ENCODE results near the gene BIRC3. TPM values are rescaled to one million over a fixed set of nuclear protein-coding genes. Genes with fewer than 3 reads are reported as not detected.

Gene BIRC3
- 11.6 and 13.6 TPM in 2 replicates for total RNA-seq
- polyA plus RNA-seq = 11.5 and 13.7 TPM in 2 replicates

DNA sequence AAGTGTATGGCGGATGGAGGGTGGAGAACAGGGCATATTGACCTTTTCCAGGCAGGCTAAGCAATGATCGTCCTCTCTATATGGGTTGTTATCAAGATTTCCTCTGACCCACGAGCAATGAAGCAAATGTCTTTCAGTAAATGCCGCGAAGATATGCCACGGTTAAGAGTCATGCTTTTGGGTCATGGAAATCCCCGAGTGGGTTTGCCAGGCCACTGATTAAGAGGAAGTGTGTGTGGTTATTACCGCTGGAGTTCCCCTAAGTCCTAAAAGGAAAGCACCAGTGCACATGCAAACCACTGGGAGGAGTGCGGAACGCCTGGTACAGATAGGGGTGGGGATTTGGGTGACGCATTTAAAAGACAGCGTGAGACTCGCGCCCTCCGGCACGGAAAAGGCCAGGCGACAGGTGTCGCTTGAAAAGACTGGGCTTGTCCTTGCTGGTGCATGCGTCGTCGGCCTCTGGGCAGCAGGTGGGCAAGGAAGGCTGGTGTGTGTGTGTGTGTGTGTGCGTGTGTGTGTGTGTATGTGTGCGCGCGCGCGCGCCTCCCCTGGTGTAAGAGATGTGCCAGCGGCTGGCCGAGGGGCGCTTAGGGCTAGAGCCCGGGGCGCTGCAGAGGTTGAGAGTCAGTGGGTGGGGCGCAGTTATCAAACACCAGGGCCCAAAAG is at the start of gene BIRC3:
TSS of gene BIRC3 (plus strand) at position 386 of the 669 bp plus-strand sequence. CDS start 7,026 bp downstream, outside the sequence.
- no peaks in the 10 kb centered on the region for H3K79me2 ChIP-seq
- 20% methylated on average over 34 of the region's 34 CpGs for WGBS (ENCODE audit: low lambda C conversion rate, missing lambda C conversion rate)
- H2AFZ ChIP-seq = peak within 1 kb of the TSS; percentile 59
- H3K4me1 ChIP-seq (ENCODE audit: insufficient read depth) = peaks cover 16% of the 10 kb centered on the region
- peak within 1 kb of the TSS; percentile 62 for H3K27ac ChIP-seq
- no peaks in the 10 kb centered on the region for H3K9me2 ChIP-seq (replicated peaks; ENCODE audit: insufficient read depth)
- H3K27me3 ChIP-seq = no peaks in the 10 kb centered on the region
- peak within 1 kb of the TSS; percentile 2 for H3K4me3 ChIP-seq
- TF ChIP-seq, protein P1, sequence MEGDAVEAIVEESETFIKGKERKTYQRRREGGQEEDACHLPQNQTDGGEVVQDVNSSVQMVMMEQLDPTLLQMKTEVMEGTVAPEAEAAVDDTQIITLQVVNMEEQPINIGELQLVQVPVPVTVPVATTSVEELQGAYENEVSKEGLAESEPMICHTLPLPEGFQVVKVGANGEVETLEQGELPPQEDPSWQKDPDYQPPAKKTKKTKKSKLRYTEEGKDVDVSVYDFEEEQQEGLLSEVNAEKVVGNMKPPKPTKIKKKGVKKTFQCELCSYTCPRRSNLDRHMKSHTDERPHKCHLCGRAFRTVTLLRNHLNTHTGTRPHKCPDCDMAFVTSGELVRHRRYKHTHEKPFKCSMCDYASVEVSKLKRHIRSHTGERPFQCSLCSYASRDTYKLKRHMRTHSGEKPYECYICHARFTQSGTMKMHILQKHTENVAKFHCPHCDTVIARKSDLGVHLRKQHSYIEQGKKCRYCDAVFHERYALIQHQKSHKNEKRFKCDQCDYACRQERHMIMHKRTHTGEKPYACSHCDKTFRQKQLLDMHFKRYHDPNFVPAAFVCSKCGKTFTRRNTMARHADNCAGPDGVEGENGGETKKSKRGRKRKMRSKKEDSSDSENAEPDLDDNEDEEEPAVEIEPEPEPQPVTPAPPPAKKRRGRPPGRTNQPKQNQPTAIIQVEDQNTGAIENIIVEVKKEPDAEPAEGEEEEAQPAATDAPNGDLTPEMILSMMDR (IDR thresholded peaks at IDR 0.05; ENCODE audit: poor library complexity) = peak; percentile 21
- no peak for TF ChIP-seq EZH2phosphoT487 (IDR thresholded peaks at IDR 0.05; ENCODE audit: low read depth, severe bottlenecking, unreplicated experiment)
- no peaks in the 10 kb centered on the region for H3K36me3 ChIP-seq (replicated peaks; ENCODE audit: insufficient read depth, low read depth)
- no peaks in the 10 kb centered on the region for H4K20me1 ChIP-seq (ENCODE audit: insufficient read depth, poor library complexity, severe bottlenecking)
- DNase-seq (ENCODE audit: low spot score) = peak; percentile 89
- no peaks in the 10 kb centered on the region for H3K9me3 ChIP-seq (ENCODE audit: low read depth)
- peak within 1 kb of the TSS; percentile 77 for H3K4me2 ChIP-seq

DNA sequence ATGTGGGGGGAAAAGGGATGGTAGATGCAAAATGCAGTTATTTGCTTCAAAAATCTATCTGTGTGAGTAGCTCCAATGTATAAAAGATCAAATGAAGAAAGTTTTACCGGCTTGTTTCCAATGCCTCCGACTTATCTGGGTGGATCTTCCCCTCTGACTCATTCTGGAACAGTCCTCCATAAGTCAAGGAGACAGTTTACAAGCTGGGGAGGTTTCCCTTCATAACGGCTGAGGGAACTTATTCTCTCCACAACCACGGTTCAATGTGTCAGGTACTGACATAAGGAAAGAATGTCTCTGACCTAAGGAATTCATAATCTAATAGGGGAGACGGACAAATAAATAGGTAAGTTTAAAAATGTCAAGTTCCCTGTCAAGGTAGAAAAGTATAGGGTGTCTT is 49.7 kb upstream of the BIRC3 start:
- WGBS (ENCODE audit: low lambda C conversion rate, missing lambda C conversion rate) = 34% methylated on average over 5 of the region's 5 CpGs
- peak overlapping the region; percentile 60 for H3K27ac ChIP-seq
- no peak overlapping the region for H3K4me3 ChIP-seq
- H3K36me3 ChIP-seq (replicated peaks; ENCODE audit: insufficient read depth, low read depth) = no peaks in the 10 kb centered on the region
- H3K4me1 ChIP-seq (ENCODE audit: insufficient read depth) = peaks cover 18% of the 10 kb centered on the region
- no peaks in the 10 kb centered on the region for H3K9me2 ChIP-seq (replicated peaks; ENCODE audit: insufficient read depth)
- no peaks in the 10 kb centered on the region for H4K20me1 ChIP-seq (ENCODE audit: insufficient read depth, poor library complexity, severe bottlenecking)
- H3K27me3 ChIP-seq = no peaks in the 10 kb centered on the region
- no peaks in the 10 kb centered on the region for H3K9me3 ChIP-seq (ENCODE audit: low read depth)
- TF ChIP-seq, protein P1 (IDR thresholded peaks at IDR 0.05; ENCODE audit: poor library complexity) = no peak
- TF ChIP-seq EZH2phosphoT487 (IDR thresholded peaks at IDR 0.05; ENCODE audit: low read depth, severe bottlenecking, unreplicated experiment) = no peak
- no peak for TF ChIP-seq EZH2 (IDR thresholded peaks at IDR 0.05; ENCODE audit: borderline replicate concordance)
- no peaks in the 10 kb centered on the region for H3K79me2 ChIP-seq
- peak overlapping the region; percentile 67 for H3K4me2 ChIP-seq
- H2AFZ ChIP-seq = peak overlapping the region; percentile 46
- DNase-seq (ENCODE audit: low spot score) = peak; percentile 51

DNA sequence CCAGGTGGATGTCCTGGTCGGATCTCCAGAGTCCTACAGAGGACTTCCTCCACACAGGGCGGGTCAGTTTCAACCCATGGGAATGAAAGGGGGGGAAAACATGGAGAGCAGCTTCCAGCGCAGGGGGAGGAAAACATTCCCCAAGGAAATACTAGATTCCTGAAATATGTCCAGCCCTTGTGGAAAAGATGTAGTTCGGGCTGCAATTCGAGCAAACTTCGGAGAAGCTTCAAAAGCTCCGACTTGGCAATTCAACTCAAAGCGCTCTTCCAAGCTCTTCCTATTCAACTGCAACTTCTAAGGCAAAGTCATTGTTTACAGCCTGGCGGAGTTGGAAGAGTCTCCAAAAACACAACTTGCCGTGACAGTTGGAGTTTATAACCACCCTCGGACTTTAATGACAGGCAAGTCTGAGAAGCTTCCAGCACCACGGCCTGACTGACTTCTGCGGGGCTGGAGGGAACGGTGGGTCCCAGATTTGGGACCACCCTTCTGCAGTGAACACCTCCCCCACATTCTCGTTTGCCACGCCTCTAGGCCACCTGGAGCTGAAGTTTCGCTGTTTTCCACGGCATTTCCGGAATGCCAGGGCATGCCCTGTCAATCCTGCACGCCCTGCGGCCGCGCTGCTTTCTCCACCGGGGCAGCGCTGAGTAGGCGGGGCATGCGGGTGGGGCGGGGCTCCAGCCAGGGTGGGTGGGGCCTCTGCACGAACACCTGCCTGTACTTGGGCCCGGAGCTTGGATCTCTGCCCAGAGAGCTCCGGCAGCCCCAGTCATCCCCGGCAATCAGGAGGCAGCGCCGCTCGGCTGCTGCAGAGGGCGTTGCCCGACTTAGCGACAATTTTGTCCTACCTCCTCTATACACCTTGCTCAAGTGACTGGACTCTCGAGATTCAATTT is 49.0 kb upstream of the BIRC3 start:
- Histone ChIP-seq H4K20me1 (ENCODE audit: insufficient read depth, poor library complexity, severe bottlenecking) (no peaks in the 10 kb centered on the region), H3K79me2 (no peaks in the 10 kb centered on the region), H3K9me3 (ENCODE audit: low read depth) (no peaks in the 10 kb centered on the region), H3K4me1 (ENCODE audit: insufficient read depth) (peaks cover 18% of the 10 kb centered on the region), H3K4me2 (peak overlapping the region; percentile 67), H3K27me3 (no peaks in the 10 kb centered on the region), H3K36me3 (replicated peaks; ENCODE audit: insufficient read depth, low read depth) (no peaks in the 10 kb centered on the region), H3K4me3 (no peak overlapping the region), H3K27ac (peak overlapping the region; percentile 60), H2AFZ (peak overlapping the region; percentile 69), H3K9me2 (replicated peaks; ENCODE audit: insufficient read depth) (no peaks in the 10 kb centered on the region)
- peak; percentile 95 for DNase-seq (ENCODE audit: low spot score)
- TF ChIP-seq, protein P1 (IDR thresholded peaks at IDR 0.05; ENCODE audit: poor library complexity) = peak; percentile 52
- no peak for TF ChIP-seq EZH2phosphoT487 (IDR thresholded peaks at IDR 0.05; ENCODE audit: low read depth, severe bottlenecking, unreplicated experiment)
- WGBS (ENCODE audit: low lambda C conversion rate, missing lambda C conversion rate) = 29% methylated on average over 37 of the region's 39 CpGs
